ENCODE measurements around the gene CALHM1. TPM values are rescaled to one million over a fixed set of nuclear protein-coding genes. Genes with fewer than 3 reads are reported as not detected.

Gene CALHM1
- total RNA-seq, 1 donor from 2014 or later = not detected

- no peak for DNase-seq (ENCODE audit: low read depth)
- no peak for TF ChIP-seq CTCF (IDR thresholded peaks at IDR 0.05; ENCODE audit: insufficient read depth, low read length, poor library complexity, severe bottlenecking)
- H3K27me3 ChIP-seq (ENCODE audit: control insufficient read depth, insufficient read depth, low read length) = peaks cover 4% of the 10 kb centered on the region
- H3K4me3 ChIP-seq (ENCODE audit: low read depth, low read length) = no peak overlapping the region
- no peaks in the 10 kb centered on the region for H3K36me3 ChIP-seq (ENCODE audit: control insufficient read depth, insufficient read depth, low read length)
Observed at GRCh38 chr10:103472005-103472404, 13.3 kb upstream of the CALHM1 start.

- no peak overlapping the region for H3K4me3 ChIP-seq (ENCODE audit: low read depth, low read length)
- H3K36me3 ChIP-seq (ENCODE audit: control insufficient read depth, insufficient read depth, low read length) = no peaks in the 10 kb centered on the region
- DNase-seq (ENCODE audit: low read depth) = no peak
- no peak for TF ChIP-seq CTCF (IDR thresholded peaks at IDR 0.05; ENCODE audit: insufficient read depth, low read length, poor library complexity, severe bottlenecking)
- peaks cover 4% of the 10 kb centered on the region for H3K27me3 ChIP-seq (ENCODE audit: control insufficient read depth, insufficient read depth, low read length)
Observed at GRCh38 chr10:103470761-103471653, 12.3 kb upstream of the CALHM1 start.

GRCh38 chr10:103469201-103469600 is 10.5 kb upstream of the CALHM1 start:
- H3K4me3 ChIP-seq (ENCODE audit: low read depth, low read length) = no peak overlapping the region
- TF ChIP-seq CTCF (IDR thresholded peaks at IDR 0.05; ENCODE audit: insufficient read depth, low read length, poor library complexity, severe bottlenecking) = no peak
- H3K27me3 ChIP-seq (ENCODE audit: control insufficient read depth, insufficient read depth, low read length) = peaks cover 4% of the 10 kb centered on the region
- no peak for DNase-seq (ENCODE audit: low read depth)
- H3K36me3 ChIP-seq (ENCODE audit: control insufficient read depth, insufficient read depth, low read length) = no peaks in the 10 kb centered on the region

- Histone ChIP-seq H3K4me3 (ENCODE audit: low read depth, low read length) (no peak overlapping the region), H3K27me3 (ENCODE audit: control insufficient read depth, insufficient read depth, low read length) (no peaks in the 10 kb centered on the region), H3K36me3 (ENCODE audit: control insufficient read depth, insufficient read depth, low read length) (no peaks in the 10 kb centered on the region)
- no peak for DNase-seq (ENCODE audit: low read depth)
- no peak for TF ChIP-seq CTCF (IDR thresholded peaks at IDR 0.05; ENCODE audit: insufficient read depth, low read length, poor library complexity, severe bottlenecking)
Observed at GRCh38 chr10:103467406-103467805, 8.7 kb upstream of the CALHM1 start.

- Histone ChIP-seq H3K27me3 (ENCODE audit: control insufficient read depth, insufficient read depth, low read length) (no peaks in the 10 kb centered on the region), H3K4me3 (ENCODE audit: low read depth, low read length) (no peak overlapping the region), H3K36me3 (ENCODE audit: control insufficient read depth, insufficient read depth, low read length) (no peaks in the 10 kb centered on the region)
- TF ChIP-seq CTCF (IDR thresholded peaks at IDR 0.05; ENCODE audit: insufficient read depth, low read length, poor library complexity, severe bottlenecking) = no peak
- DNase-seq (ENCODE audit: low read depth) = no peak
Observed at GRCh38 chr10:103466734-103467133, 8.0 kb upstream of the CALHM1 start.
